CD4-positive, alpha-beta T cell treated with Interleukin-4 for 1 hour (primary cell): ENCODE results near the gene SCRG1.

ENCODE experiments used
- DNase-seq, 2 donors: peaks; one replicate each; pipeline ENCODE4 v3.0.0-alpha.2; 2020 to 2022

Gene SCRG1

GRCh38 chr4:173410079-173410478, 11.2 kb upstream of the SCRG1 start:
- no peak for DNase-seq

- no peak for DNase-seq
Measured at GRCh38 chr4:173405840-173406606, 7.1 kb upstream of the SCRG1 start.

GRCh38 chr4:173404296-173404865, 5.5 kb upstream of the SCRG1 start:
- DNase-seq: no peak

- DNase-seq: no peak
Measured at GRCh38 chr4:173403051-173403450, 4.1 kb upstream of the SCRG1 start.

GRCh38 chr4:173401063-173401462, 2.1 kb upstream of the SCRG1 start:
- DNase-seq: no peak

- no peak for DNase-seq
Measured at GRCh38 chr4:173398220-173398619, 696 bp downstream of the SCRG1 start.

- DNase-seq: no peak
Measured at GRCh38 chr4:173397604-173398003, 1.3 kb downstream of the SCRG1 start.

- no peak for DNase-seq
Measured at GRCh38 chr4:173391701-173392100, 7.2 kb downstream of the SCRG1 start.

GRCh38 chr4:173386751-173387150, 12.2 kb downstream of the SCRG1 start:
- no peak for DNase-seq

- no peak for DNase-seq
Measured at GRCh38 chr4:173382349-173382748, 16.6 kb downstream of the SCRG1 start.

- no peak for DNase-seq
Measured at GRCh38 chr4:173381610-173382009, 17.3 kb downstream of the SCRG1 start.

GRCh38 chr4:173380987-173381386, 17.9 kb downstream of the SCRG1 start:
- no peak for DNase-seq

GRCh38 chr4:173379929-173380328, 19.0 kb downstream of the SCRG1 start:
- no peak for DNase-seq

GRCh38 chr4:173374588-173374987, 24.3 kb downstream of the SCRG1 start:
- DNase-seq: no peak

- DNase-seq: peak; percentile 29 to 49
Measured at GRCh38 chr4:173371292-173372192, 27.4 kb downstream of the SCRG1 start.

GRCh38 chr4:173370477-173371291, 28.2 kb downstream of the SCRG1 start, which contains the start of gene SAP30:
SAP30 (plus strand) TSS chr4:173370954; CDS start chr4:173371183, 229 bp downstream.
- peak; percentile 97 to 98 for DNase-seq

- DNase-seq: peak; percentile 74 to 77
Measured at GRCh38 chr4:173370130-173370476, 28.8 kb downstream of the SCRG1 start.

GRCh38 chr4:173367946-173368345, 31.0 kb downstream of the SCRG1 start:
- no peak for DNase-seq

GRCh38 chr4:173367285-173367684, 31.6 kb downstream of the SCRG1 start:
- DNase-seq: no peak

- no peak for DNase-seq
Measured at GRCh38 chr4:173365359-173365996, 33.4 kb downstream of the SCRG1 start.

GRCh38 chr4:173362666-173363065, 36.2 kb downstream of the SCRG1 start:
- no peak for DNase-seq

- no peak for DNase-seq
Measured at GRCh38 chr4:173360587-173361221, 38.2 kb downstream of the SCRG1 start.
